Measurements from ENCODE around the gene LDLRAD3.

Gene LDLRAD3

DNA sequence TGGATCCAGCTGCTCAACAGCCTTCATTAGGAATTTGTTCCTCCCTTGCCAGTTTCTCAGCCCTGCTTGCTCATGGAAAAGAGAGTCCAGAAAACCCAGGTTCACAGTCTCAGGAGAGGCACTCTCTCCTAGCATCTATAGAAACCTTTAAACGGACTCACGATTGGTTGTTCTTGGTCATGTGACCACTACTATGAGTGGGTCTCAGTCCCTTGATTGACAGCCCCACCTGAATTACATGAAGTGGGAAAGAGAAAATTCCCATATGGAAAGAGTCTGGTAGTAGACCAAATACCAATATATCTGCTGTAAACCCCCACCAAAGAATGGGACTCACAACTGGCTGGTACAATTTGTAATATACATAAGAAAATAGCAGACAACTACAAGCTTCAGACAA lies 291.0 kb downstream of the LDLRAD3 start:
- H3K4me3 ChIP-seq (ENCODE audit: low read depth, low read length), result no peak overlapping the region

GRCh38 chr11:36235750-36236149 lies 291.9 kb downstream of the LDLRAD3 start:
- TF ChIP-seq, protein P1, sequence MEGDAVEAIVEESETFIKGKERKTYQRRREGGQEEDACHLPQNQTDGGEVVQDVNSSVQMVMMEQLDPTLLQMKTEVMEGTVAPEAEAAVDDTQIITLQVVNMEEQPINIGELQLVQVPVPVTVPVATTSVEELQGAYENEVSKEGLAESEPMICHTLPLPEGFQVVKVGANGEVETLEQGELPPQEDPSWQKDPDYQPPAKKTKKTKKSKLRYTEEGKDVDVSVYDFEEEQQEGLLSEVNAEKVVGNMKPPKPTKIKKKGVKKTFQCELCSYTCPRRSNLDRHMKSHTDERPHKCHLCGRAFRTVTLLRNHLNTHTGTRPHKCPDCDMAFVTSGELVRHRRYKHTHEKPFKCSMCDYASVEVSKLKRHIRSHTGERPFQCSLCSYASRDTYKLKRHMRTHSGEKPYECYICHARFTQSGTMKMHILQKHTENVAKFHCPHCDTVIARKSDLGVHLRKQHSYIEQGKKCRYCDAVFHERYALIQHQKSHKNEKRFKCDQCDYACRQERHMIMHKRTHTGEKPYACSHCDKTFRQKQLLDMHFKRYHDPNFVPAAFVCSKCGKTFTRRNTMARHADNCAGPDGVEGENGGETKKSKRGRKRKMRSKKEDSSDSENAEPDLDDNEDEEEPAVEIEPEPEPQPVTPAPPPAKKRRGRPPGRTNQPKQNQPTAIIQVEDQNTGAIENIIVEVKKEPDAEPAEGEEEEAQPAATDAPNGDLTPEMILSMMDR (IDR thresholded peaks at IDR 0.05; ENCODE audit: low read depth, low read length), result no peak
- no peak overlapping the region for H3K4me3 ChIP-seq (ENCODE audit: low read depth, low read length)

More for the DNA sequence above, 291.0 kb downstream of the LDLRAD3 start:
- TF ChIP-seq, protein P1 (IDR thresholded peaks at IDR 0.05; ENCODE audit: low read depth, low read length), result no peak

GRCh38 chr11:36237391-36237790 lies 293.5 kb downstream of the LDLRAD3 start:
- TF ChIP-seq, protein P1 (IDR thresholded peaks at IDR 0.05; ENCODE audit: low read depth, low read length), result no peak
- no peak overlapping the region for H3K4me3 ChIP-seq (ENCODE audit: low read depth, low read length)

GRCh38 chr11:36238036-36238631 lies 294.3 kb downstream of the LDLRAD3 start:
- H3K4me3 ChIP-seq (ENCODE audit: low read depth, low read length), result no peak overlapping the region
- TF ChIP-seq, protein P1 (IDR thresholded peaks at IDR 0.05; ENCODE audit: low read depth, low read length), result no peak

- TF ChIP-seq, protein P1 (IDR thresholded peaks at IDR 0.05; ENCODE audit: low read depth, low read length), result no peak
- H3K4me3 ChIP-seq (ENCODE audit: low read depth, low read length), result no peak overlapping the region
These were observed 295.0 kb downstream of the LDLRAD3 start for GRCh38 chr11:36238881-36239280.

DNA sequence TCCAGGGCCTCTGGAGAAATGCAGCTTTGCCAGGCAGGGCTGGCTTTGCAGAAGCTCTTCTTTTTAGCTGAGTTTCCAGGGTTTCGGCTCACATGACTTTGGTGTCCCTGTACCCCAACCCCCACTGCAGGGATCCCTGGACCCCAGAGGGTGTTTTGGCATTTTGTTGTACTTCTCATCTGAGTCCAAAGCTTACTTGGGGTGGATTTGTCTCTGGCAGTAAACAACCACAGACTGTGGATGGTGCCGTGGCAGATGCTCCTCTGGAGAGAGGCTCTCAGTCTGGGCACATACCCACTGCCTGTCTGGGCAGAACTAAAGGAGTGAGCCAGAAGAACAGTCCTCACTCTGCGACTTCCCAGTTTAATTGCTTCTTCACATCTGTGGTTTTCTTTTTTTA lies 295.8 kb downstream of the LDLRAD3 start:
- TF ChIP-seq, protein P1 (IDR thresholded peaks at IDR 0.05; ENCODE audit: low read depth, low read length), result no peak

DNA sequence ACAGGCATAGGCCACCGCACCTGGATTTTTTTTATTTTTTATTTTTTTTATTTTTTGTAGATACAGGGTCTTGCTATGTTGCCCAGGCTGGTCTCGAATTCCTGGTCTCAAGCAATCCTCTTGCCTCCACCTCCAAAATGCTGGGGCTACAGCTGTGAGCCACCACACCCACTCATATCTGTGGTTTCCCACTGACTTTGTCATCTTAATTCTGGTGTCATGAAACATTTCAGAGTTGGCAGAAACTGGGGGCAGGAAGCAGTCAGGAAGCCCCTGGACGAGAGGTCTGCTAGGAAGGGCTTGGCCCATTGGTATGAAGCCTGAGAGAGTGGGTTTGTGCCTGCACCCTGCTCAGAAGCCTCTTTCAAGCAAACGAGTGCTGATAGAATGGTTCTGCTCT lies 296.3 kb downstream of the LDLRAD3 start:
- TF ChIP-seq, protein P1 (IDR thresholded peaks at IDR 0.05; ENCODE audit: low read depth, low read length), result no peak
- H3K4me3 ChIP-seq (ENCODE audit: low read depth, low read length), result no peak overlapping the region

More for the DNA sequence above, 295.8 kb downstream of the LDLRAD3 start:
- H3K4me3 ChIP-seq (ENCODE audit: low read depth, low read length), result no peak overlapping the region

Measured in WI38 (cell line).